CD4-positive, alpha-beta T cell treated with Interferon gamma for 1 hour (primary cell): Measurements from ENCODE around the gene HS6ST3.

ENCODE experiments used
- DNase-seq: peaks from one replicate; pipeline ENCODE4 v3.0.0-alpha.2; 2020

Gene HS6ST3

DNA sequence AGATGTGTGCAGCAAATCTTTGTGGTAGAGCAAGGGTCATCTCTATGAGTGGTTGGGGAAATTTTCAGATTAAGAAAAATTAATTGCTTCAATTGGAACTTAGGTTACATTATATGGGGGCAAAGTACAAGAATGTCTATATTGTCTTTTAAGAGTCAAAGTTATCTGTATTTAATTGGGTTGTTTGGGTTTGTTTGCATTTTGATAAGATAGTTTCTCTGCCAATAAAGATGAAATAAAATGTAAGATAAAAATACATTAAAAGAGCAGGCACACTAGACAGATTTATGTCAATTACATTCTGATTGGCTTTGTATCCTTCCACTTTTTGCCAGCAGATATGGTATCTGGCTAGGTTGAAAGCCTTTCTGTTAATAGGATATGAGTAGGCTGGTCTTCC is 587.1 kb downstream of the HS6ST3 start:
- no peak for DNase-seq

DNA sequence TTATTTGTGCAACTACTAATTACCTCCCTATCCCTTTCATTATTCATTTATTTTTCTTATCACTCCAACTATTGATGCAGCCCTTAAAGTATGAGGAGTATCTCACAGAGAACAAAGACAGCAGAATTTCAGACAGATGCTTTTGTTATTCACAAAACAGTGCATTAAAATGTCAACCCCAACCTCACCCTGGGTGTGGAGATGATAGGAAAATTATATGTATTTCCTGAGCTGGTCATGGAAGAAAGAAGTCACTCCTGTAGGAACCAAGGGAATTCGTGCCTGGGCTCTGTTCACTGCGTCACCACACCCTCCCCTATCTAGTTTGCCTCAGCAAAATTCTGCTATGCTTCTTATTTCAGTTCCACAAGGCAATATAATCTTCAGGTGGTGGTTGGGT is 588.9 kb downstream of the HS6ST3 start:
- DNase-seq = no peak

DNA sequence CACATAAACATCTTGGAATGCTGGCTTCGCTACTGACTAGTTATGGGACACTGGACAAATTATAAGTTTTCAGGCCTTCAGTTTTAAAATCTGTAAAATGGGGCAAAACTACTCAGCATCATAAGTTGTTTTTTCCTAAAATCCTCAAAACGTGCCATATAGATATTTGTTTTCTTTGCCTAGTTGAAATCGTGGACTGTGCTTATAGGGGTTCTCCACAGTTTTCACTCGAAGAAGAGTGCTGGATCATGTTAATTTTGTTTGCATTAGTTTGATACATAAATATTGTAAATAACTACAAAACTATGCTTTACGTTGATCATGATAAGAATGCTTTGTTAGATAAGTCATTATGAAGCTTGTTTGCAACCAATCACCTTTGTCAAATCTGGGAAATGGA is 591.0 kb downstream of the HS6ST3 start:
- DNase-seq = no peak

DNA sequence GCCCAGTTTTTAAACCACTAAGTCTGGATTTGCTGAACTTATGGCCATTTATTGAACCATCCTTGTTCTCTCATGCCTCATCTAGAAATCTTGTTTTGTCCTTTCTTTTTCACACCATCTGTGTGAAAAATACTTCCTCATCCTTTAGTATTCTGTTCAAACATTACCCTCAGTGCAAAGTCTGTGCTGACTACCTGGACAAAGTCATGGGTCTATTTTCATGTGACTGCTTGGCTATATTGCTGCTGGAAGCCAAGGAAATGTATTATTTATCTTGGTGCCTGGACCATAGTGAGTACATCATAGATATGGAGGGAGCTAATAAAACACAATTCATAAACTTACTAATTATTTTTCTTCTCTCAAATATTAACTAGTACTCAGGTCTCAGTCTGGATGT is 591.9 kb downstream of the HS6ST3 start:
- no peak for DNase-seq

- DNase-seq = no peak
Observed at GRCh38 chr13:96684469-96684868, 594.6 kb downstream of the HS6ST3 start.

GRCh38 chr13:96684907-96685306 is 595.0 kb downstream of the HS6ST3 start:
- DNase-seq = no peak

- DNase-seq = no peak
Observed at GRCh38 chr13:96686286-96686685, 596.4 kb downstream of the HS6ST3 start.

GRCh38 chr13:96687191-96687590 is 597.3 kb downstream of the HS6ST3 start:
- DNase-seq = no peak

DNA sequence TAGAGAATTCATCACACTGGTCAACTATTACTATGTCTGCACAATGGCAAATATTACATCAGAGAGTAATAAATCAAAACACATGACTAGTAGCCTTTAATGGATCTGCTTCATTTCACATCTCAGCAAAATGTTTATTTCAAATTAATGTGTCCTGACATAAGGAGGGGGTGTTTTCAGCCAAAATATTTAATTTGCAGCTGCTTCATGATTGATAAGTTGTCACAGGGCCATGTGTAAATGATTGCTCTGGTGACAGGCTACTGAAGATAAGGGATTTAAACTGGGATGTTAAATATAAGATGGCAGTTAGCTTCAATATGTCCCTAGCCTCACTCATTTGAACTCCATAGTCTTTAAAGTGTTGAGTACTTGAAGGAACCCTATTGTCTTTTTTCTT is 601.1 kb downstream of the HS6ST3 start:
- DNase-seq = no peak

- no peak for DNase-seq
Observed at GRCh38 chr13:96696389-96696900, 606.5 kb downstream of the HS6ST3 start.

DNA sequence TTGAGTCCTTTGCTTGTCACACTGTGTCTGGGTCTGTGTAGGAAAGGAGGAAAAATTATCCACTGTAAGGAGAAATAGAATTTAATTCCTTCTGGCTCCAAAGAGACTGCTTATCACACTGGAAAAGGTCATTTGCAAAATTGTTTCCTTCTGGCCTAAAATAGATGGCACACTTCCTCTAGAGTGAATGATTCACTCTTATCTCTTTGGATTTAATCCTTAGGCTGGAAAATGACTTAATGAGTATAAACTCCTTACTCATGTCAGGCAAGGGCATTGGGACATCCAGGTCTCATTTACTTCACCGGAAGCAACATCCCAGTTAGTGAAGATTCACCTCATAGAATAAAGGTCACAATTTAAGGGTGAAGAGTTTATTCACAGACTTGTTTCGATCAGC is 610.8 kb downstream of the HS6ST3 start:
- DNase-seq = no peak

- no peak for DNase-seq
Observed at GRCh38 chr13:96707146-96707545, 617.2 kb downstream of the HS6ST3 start.

DNA sequence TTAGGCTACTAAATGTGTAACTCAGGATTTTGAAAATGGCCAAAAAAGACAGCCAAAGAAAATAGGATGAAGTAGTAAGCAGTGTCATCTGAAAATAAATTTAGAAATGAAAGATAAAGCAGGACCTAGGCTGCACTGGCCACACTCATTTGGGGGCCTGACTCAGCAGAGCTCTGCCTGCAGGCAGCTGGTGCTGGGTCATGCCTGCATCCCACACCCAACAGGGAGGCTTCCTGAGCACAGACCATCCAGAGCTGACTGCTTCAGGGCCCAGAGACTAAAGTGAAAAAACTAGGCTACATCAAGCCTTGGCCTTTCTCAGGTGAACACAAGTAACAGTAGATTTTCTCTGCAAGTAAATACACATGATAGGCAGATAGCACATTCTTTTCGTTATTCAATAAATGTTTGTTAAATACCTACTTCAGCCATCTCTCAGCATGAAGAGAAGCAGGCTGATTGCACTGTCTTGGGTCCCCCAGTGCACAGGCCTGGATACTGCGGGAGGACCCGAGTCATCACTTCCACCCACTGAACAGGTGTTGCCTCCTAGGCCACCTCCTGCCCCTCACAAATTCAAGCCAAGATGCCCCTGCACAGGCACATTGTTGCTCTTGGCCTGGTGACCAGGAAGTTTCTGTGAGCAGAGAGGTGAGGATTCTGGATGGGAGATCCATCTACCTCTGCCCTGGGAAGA is 620.4 kb downstream of the HS6ST3 start:
- no peak for DNase-seq

- DNase-seq = no peak
Observed at GRCh38 chr13:96720446-96720845, 630.5 kb downstream of the HS6ST3 start.

- DNase-seq = no peak
Observed at GRCh38 chr13:96726651-96727050, 636.7 kb downstream of the HS6ST3 start.

GRCh38 chr13:96728463-96728862 is 638.6 kb downstream of the HS6ST3 start:
- no peak for DNase-seq

DNA sequence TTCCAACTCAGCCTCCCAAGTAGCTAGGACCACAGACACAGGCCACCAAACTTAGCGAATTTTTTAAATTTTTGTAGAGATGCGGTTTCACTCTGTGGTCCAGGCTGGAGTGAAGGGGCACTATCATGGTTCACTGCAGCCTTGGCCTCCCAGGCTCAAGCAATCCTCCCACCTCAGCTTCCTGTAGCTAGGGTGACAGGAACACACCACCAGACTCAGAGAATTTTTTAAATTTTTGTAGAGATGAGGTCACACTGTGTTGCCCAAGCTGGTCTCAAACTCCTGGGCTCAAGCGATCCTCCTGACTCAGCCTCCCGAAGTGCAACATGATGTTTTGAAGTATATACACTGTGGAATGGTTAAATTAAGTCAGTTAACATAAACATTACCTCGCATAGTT is 640.8 kb downstream of the HS6ST3 start:
- DNase-seq = no peak

DNA sequence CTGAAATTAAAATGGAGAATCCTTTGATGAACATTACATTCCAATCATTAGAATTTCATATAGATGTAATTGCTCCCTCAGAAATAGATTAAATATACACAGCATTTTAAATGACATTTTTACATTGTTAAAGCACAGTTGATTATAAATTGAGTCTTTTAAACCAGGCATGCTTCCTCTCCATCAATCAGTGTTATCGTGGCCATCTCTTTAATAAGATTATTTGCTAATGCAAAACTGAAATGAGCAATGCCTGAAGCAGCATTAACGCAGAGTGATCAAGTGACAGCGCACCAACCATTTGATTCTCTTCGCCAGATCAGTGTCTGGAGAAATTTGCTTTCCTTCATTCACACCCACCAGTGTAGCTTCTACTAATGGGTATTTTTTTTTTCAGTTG is 644.6 kb downstream of the HS6ST3 start:
- DNase-seq = no peak

- no peak for DNase-seq
Observed at GRCh38 chr13:96741779-96742178, 651.9 kb downstream of the HS6ST3 start.

GRCh38 chr13:96743296-96744089 is 653.6 kb downstream of the HS6ST3 start:
- DNase-seq = no peak

DNA sequence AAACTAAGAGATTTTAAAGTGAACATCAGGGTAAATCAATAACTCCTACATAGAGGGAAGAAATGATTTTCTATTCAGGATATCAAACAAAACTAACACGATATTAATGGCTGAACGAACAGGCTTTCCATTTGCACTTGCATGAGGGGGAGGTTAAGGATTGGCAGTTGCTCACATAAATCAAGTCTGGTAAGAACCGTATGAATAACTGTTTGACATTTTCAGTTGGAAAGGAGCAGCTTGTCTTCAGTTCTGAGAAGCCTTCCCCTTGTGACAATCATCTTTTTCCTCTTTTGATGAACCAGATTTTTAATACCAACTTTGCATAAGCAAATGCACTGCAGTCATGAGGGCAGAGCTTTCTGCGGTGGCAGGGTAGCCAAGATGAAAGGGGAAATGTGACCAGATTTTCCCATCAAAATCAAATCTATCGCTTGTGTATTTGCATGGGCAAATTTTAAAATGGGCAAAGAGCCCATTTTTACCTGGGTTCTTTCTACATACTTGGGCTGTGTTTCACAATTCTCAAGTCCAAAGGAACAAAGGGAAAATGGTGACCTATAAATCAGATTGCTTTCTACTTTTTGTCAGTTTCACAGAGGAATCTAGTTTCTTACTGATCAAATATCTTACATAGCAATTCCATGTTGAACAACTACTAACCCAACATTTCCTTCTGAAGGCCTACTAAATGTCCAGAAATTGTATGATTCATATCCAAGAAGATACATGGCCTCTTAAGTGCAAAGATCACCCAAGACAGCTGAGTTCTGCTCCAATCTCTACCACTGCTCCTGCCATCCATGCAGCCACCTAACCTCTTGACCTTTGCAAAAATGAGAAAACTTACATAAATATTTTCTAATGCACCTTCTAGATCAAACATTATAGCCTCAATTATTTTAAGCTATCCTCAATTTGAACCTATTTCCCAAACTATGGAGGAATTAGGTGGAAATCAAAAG is 654.7 kb downstream of the HS6ST3 start:
- no peak for DNase-seq

DNA sequence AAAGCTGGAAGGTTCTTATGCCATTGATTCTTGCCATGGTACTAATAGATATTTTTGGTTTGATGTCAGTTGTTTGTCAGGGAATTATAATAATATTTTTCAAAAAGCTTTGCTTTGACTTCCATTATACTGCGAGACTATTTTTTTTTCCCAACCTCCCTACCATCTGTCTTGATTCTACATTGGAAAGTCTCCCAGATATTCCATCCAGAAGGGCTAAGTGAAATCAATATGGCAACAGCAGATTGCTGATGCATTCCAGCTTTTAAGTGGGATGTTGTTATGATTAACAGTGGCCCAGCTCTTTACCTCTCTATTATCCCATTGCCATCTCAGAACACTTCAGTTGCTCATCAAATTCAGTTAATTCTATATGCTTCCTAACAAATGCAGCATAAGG is 657.0 kb downstream of the HS6ST3 start:
- no peak for DNase-seq

- DNase-seq = no peak
Observed at GRCh38 chr13:96749825-96750224, 659.9 kb downstream of the HS6ST3 start.
